Fibroblast of mammary gland (primary cell): ENCODE data around the gene LRRFIP1.

Source experiments
- DNase-seq: peaks from one replicate; pipeline ENCODE4 v3.0.0-alpha.2; 2010; ENCODE audit warnings: low read depth
- H3K4me3 ChIP-seq: 2 replicates; pipeline ENCODE4 v1.5.1; 2011; ENCODE audit warnings: low read depth, mild to moderate bottlenecking, low read length, moderate library complexity; ENCODE audit not compliant: control insufficient read depth
- TF ChIP-seq, protein P1 (sequence below): conservative IDR thresholded peaks from 2 replicates; pipeline ENCODE4 v1.5.1; 2011; ENCODE audit warnings: low read depth, low read length, inconsistent platforms; ENCODE audit not compliant: control insufficient read depth, insufficient read depth

The LRRFIP1 gene

DNA sequence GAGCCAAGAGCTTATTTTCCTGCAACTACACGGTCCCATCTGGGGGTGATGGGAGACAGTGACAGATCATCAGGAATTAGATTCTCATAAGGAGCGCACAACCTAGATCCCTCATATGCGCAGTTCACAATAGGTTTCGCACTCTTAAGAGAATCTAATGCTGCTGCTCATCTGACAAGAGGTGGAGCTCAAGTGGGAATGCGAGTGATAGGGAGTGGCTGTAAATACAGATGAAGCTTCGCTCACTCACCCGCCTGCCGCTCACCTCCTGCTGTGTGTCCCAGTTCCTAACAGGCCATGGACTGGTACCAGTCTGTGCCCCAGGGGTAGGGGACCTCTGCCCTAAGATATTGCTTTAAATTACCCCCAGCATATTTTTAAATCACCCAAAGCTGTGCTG is 10.8 kb downstream of the LRRFIP1 start:
- H3K4me3 ChIP-seq: no peak overlapping the region
- TF ChIP-seq, protein P1, sequence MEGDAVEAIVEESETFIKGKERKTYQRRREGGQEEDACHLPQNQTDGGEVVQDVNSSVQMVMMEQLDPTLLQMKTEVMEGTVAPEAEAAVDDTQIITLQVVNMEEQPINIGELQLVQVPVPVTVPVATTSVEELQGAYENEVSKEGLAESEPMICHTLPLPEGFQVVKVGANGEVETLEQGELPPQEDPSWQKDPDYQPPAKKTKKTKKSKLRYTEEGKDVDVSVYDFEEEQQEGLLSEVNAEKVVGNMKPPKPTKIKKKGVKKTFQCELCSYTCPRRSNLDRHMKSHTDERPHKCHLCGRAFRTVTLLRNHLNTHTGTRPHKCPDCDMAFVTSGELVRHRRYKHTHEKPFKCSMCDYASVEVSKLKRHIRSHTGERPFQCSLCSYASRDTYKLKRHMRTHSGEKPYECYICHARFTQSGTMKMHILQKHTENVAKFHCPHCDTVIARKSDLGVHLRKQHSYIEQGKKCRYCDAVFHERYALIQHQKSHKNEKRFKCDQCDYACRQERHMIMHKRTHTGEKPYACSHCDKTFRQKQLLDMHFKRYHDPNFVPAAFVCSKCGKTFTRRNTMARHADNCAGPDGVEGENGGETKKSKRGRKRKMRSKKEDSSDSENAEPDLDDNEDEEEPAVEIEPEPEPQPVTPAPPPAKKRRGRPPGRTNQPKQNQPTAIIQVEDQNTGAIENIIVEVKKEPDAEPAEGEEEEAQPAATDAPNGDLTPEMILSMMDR: no peak
- DNase-seq: no peak

DNA sequence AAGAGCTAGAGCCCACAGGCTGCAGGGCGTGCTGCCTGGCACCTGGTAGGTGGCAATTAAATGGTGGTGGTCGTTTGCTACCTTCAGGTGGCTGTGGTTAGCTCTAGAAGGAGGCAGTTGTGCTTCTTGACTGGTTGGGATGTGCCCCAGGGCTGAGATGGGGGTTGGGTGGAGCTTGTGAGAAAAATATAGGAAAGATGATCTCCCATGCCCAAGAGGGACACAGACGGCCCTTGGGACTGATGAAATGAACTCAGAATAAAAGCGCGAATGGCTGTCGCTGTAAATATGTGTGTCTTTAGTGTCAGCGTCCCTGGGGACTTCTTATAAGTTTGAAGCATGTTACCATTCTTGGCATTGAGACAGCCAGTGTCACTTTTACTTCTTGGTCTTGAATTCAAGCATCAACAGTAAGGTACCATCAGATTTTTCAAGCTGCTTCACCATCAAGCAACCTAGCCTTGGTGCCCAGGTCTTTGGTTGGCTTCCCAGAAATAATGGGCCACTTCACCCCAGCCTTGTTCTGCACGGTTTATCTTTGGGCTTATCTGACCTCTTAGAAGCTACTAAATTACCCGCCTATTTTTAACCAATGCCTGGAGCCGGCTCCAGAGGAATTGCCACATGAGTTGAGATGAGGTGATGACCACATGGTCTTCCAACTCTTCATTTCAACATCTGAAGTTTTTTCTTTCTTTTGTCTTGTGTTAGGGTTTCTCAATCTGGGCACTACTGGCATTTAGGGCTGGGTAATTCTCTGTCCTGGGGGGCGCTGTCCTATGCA is 11.9 kb downstream of the LRRFIP1 start:
- TF ChIP-seq, protein P1: no peak
- H3K4me3 ChIP-seq: no peak overlapping the region
- DNase-seq: no peak

DNA sequence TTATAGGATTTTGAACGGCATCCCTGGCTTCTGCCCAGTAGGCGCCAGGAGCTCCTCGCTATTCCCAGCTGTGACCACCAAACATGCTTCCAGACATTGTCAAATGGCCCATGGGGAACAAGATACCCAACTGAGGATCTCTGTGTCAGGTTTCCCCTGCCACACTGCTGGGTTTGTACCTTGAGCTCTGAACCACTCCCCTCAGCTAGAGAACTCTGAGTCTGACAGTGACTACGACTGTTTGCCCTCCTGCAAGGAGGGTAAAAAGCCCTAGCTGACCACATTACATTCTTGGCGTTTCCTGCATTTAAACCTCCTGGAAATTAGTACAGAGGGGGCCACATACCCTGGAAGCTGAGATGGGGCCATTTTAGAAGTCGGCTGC is 12.4 kb downstream of the LRRFIP1 start:
- TF ChIP-seq, protein P1: no peak
- no peak overlapping the region for H3K4me3 ChIP-seq
- no peak for DNase-seq

DNA sequence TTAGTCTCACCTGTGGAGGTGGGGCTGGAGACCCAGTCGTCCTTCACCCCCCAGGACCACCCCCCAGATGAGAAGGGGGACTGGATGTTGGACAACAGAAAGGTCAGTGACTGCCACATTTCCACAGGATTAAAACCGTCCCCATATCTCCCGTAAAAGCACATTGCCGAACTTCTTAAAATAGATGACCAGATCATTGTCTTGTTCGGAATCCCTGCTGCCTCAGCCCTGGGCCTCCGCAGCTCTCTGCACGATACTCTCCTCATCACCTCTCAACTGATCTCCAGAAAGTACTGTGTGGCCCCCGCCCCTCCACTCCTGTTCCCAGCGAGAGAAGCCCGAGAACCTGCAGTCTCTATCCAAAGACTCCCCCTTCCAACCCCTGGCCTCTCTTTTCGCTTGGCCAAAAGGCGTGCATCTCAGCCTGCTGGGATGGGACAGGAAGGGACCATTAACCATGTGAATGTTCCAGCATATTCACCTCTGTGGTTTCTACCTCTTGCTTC is 13.2 kb downstream of the LRRFIP1 start:
- TF ChIP-seq, protein P1: no peak
- DNase-seq: no peak
- H3K4me3 ChIP-seq: no peak overlapping the region

DNA sequence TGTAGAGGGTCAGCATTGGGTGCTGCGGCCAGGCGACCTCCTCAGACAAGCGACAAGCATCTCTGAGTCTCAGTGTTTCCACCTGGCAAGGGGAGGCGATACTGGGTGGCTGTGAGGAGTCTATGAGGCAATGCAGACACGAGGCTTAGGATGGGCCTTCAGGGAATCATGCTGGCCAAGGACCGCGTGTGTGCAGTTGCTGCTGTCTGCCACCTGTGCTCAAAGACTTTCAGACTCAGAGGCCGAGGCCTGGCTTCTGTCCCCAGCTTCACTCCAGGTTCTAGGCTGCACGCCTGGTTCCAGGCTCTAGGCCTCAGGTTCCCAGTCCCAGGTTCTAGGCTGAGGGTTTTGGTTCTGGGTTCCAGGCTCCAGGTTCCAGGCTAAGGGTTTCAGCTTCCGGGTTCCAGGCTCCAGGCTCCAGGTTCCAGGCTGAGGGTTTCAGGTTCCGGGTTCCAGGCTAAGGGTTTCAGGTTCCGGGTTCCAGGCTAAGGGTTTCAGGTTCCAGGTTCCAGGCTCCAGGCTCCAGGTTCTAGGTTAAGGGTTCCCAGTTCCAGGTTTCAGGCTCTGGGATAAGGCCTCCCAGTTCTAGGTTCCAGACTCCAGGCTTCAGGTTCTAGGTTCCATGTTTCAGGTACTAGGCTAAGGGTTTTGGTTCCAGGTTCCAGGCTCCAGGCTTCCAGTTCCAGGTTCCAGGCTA is 14.8 kb downstream of the LRRFIP1 start:
- TF ChIP-seq, protein P1: no peak
- DNase-seq: no peak
- no peak overlapping the region for H3K4me3 ChIP-seq

DNA sequence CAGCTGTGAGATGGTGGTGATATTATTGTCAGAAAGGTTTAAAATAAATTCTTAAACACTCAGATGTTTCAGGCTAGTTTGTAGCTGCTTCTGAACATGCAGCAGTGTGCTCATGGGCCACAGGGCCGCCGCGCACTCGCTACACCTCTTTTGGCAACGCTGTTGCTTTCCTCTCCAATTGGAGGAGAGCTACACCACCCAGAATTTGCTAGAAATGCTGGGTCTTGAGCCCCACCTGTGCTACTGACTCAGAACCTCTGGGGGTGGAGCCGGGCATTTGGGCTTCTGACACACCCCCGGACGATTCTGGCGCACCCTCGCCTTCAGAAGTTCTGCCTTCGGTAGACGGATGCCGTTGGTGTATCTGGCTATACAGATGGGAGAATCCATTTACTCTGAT is 15.7 kb downstream of the LRRFIP1 start:
- TF ChIP-seq, protein P1: no peak
- H3K4me3 ChIP-seq: no peak overlapping the region
- no peak for DNase-seq
